HEK293 (cell line): ENCODE data around the gene PPDPF.

Source experiments
- ATF2 ChIP-seq: fragments of 450-650 bp; formaldehyde crosslinking; IDR thresholded peaks from 2 replicates; pipeline ENCODE4 v1.5.1; 2016; ENCODE audit warnings: missing biosample characterization, missing genetic modification characterization, low read depth
- BCL11A ChIP-seq: fragments of 450-650 bp; formaldehyde crosslinking; IDR thresholded peaks from 2 replicates; pipeline ENCODE4 v1.5.1; 2016; ENCODE audit warnings: low read depth, missing biosample characterization, missing genetic modification characterization
- GLI2 ChIP-seq: fragments of 450-650 bp; formaldehyde crosslinking; IDR thresholded peaks from 2 replicates; pipeline ENCODE4; 2017; ENCODE audit warnings: missing biosample characterization, missing genetic modification characterization, low read depth, borderline replicate concordance
- HIC1 ChIP-seq: fragments of 450-650 bp; formaldehyde crosslinking; IDR thresholded peaks from 2 replicates; pipeline ENCODE4 v1.5.1; 2016; ENCODE audit warnings: missing biosample characterization, missing genetic modification characterization
- IKZF3 ChIP-seq: fragments of 450-650 bp; IDR thresholded peaks from 2 replicates; pipeline ENCODE4 v1.5.0; 2018; ENCODE audit warnings: missing biosample characterization, mild to moderate bottlenecking, missing genetic modification characterization, moderate library complexity
- PRDM6 ChIP-seq: fragments of 450-650 bp; formaldehyde crosslinking; IDR thresholded peaks from 2 replicates; pipeline ENCODE4 v1.5.1; 2017; ENCODE audit warnings: missing biosample characterization, missing genetic modification characterization
- SP7 ChIP-seq: fragments of 450-650 bp; formaldehyde crosslinking; IDR thresholded peaks from 2 replicates; pipeline ENCODE4 v1.5.1; 2016; ENCODE audit warnings: missing biosample characterization, missing genetic modification characterization
- ZBTB20 ChIP-seq: fragments of 450-650 bp; formaldehyde crosslinking; IDR thresholded peaks from 2 replicates; pipeline ENCODE4 v1.5.1; 2016; ENCODE audit warnings: missing biosample characterization, missing genetic modification characterization
- ZBTB7A ChIP-seq: fragments of 450-650 bp; formaldehyde crosslinking; IDR thresholded peaks from 2 replicates; pipeline ENCODE4 v1.5.1; 2016; ENCODE audit warnings: low read depth, missing biosample characterization, missing genetic modification characterization
- ZNF335 ChIP-seq: fragments of 450-650 bp; formaldehyde crosslinking; conservative IDR thresholded peaks from 2 replicates; pipeline ENCODE4 v1.5.1; 2016; ENCODE audit warnings: missing biosample characterization, missing genetic modification characterization
- ZNF362 ChIP-seq: fragments of 450-650 bp; formaldehyde crosslinking; IDR thresholded peaks from 2 replicates; pipeline ENCODE4 v1.5.1; 2016; ENCODE audit warnings: missing biosample characterization, missing genetic modification characterization
- ZNF514 ChIP-seq: fragments of 450-650 bp; formaldehyde crosslinking; IDR thresholded peaks from 2 replicates; pipeline ENCODE4 v1.5.1; 2016; ENCODE audit warnings: missing biosample characterization, missing genetic modification characterization
- ZNF600 ChIP-seq: fragments of 450-650 bp; formaldehyde crosslinking; IDR thresholded peaks from 2 replicates; pipeline ENCODE4 v1.5.1; 2016; ENCODE audit warnings: missing biosample characterization, missing genetic modification characterization
- ZNF692 ChIP-seq: fragments of 450-650 bp; formaldehyde crosslinking; IDR thresholded peaks from 2 replicates; pipeline ENCODE4 v1.5.1; 2016; ENCODE audit warnings: missing biosample characterization, missing genetic modification characterization
- ZNF707 ChIP-seq: fragments of 450-650 bp; formaldehyde crosslinking; IDR thresholded peaks from 2 replicates; pipeline ENCODE4 v1.5.1; 2016; ENCODE audit warnings: missing biosample characterization, missing genetic modification characterization
- ZNF785 ChIP-seq: fragments of 450-650 bp; formaldehyde crosslinking; IDR thresholded peaks from 2 replicates; pipeline ENCODE4 v1.5.1; 2016; ENCODE audit warnings: missing biosample characterization, missing genetic modification characterization
- ZSCAN5A ChIP-seq: fragments of 450-650 bp; formaldehyde crosslinking; IDR thresholded peaks from 2 replicates; pipeline ENCODE4 v1.5.1; 2016; ENCODE audit warnings: missing biosample characterization, missing genetic modification characterization

Gene PPDPF

GRCh38 chr20:63473555-63474449 is 46.8 kb upstream of the PPDPF start (continued):
- no peak for TF ChIP-seq ZSCAN5A
- TF ChIP-seq ZNF514 (tag by site-specific recombination): no peak
- 0 out of 2 replicates have a peak, but pooled peaks have one; percentile 8 for TF ChIP-seq ZBTB7A (tag by site-specific recombination)
- TF ChIP-seq ATF2 (tag by site-specific recombination): no peak
- TF ChIP-seq ZNF707 (tag by site-specific recombination): no peak
- 0 out of 2 replicates have a peak, but pooled peaks have one; percentile 12 for TF ChIP-seq ZNF692 (tag by site-specific recombination)
- TF ChIP-seq PRDM6 (tag by site-specific recombination): no peak
- peak; percentile 93 for TF ChIP-seq ZNF600
- TF ChIP-seq IKZF3: no peak
- peak; percentile 53; the same call in 1 of the 2 replicates for TF ChIP-seq SP7 (tag by site-specific recombination)
- TF ChIP-seq GLI2 (tag by site-specific recombination): no peak
- TF ChIP-seq ZNF362: no peak
- peak; percentile 69 for TF ChIP-seq ZNF335 (tag by site-specific recombination)
- peak; percentile 57 for TF ChIP-seq ZBTB20 (tag by site-specific recombination)
- no peak for TF ChIP-seq ZNF785 (tag by site-specific recombination)
- TF ChIP-seq HIC1: 0 out of 2 replicates have a peak, but pooled peaks have one; percentile 42
- TF ChIP-seq BCL11A (tag by site-specific recombination): no peak
